ENCODE data around the gene ENTPD8.

- TF ChIP-seq POLR2A (IDR thresholded peaks at IDR 0.05; ENCODE audit: low read depth, low read length), result no peak
- no peak for TF ChIP-seq POLR2AphosphoS5 (IDR thresholded peaks at IDR 0.05; ENCODE audit: low read depth, low read length)
Observed at GRCh38 chr9:137405677-137406081, 35.5 kb downstream of the ENTPD8 start.

Data from GM12892 (cell line).